ENCODE results near the gene ISG20.
A peak's percentile ranks its signal among the peaks of the same experiment; 100 is the strongest.
"Not testable (repeated sequence)": the region's sequence is repeated elsewhere in the genome, so short reads cannot be mapped to it uniquely, and the experiment has no call there.

ISG20 gene

DNA sequence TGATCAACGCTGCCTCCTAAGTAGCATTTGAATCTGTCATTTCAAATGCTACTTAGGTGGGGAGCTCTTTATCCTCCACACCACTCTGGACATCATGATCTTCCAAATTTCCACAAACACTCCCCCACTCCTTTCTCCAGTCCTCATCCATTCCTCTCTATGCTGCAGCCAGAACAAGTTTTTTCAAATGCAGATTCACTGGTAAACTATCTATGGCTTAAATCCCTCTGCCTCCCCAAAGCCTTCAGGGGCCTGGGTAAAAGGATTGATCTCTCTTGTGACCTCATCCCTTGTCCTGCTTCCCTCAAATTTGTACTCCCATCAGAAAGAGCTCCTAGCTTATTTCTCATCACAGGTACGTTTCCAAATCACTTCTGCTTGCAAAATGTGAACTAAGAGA, 19.0 kb upstream of the ISG20 start:
- no peak for DNase-seq

DNA sequence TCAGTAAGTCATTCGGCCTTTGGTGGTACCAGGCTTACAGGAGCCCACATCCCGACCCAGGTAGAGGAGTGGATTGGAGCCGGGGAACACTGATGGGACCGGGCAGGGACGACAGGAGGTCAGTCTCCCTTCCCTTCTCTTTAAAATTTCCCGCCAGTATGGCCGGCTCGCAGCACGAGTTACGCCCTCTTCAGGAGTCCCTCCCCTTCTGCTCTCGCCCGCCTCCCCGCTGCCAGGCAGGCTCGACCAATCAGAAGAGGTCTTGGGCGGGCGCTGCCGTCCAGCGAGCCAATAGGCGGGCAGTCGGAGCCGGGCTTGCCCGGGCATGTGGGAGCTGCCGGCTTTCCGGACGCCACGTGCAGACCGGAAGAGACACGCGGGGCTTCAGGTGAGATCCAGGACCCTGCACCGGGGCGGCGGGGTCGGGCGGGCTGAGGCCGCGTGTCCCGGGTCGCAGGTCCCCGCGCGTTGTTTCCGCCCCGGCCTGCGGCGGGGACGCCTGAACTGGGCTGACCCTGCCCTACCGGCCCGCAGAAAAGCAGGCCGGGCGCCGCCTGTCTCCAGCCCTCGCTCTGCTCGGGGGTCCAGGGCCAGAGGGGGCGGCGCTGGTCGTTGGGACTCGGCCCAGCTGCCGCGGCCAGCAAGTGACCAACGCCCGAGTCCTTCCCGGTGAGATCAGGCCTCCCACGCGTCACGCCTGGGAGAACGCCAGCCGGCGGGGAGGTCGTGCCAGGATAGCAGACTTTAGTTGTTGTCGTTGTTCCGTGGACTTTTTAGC, 17.6 kb upstream of the ISG20 start, which contains the start of gene AEN:
Gene AEN (plus strand): TSS at position 346 of the 778 bp plus-strand sequence. CDS start 4,870 bp downstream, outside the sequence.
- DNase-seq = peak; percentile 96

DNA sequence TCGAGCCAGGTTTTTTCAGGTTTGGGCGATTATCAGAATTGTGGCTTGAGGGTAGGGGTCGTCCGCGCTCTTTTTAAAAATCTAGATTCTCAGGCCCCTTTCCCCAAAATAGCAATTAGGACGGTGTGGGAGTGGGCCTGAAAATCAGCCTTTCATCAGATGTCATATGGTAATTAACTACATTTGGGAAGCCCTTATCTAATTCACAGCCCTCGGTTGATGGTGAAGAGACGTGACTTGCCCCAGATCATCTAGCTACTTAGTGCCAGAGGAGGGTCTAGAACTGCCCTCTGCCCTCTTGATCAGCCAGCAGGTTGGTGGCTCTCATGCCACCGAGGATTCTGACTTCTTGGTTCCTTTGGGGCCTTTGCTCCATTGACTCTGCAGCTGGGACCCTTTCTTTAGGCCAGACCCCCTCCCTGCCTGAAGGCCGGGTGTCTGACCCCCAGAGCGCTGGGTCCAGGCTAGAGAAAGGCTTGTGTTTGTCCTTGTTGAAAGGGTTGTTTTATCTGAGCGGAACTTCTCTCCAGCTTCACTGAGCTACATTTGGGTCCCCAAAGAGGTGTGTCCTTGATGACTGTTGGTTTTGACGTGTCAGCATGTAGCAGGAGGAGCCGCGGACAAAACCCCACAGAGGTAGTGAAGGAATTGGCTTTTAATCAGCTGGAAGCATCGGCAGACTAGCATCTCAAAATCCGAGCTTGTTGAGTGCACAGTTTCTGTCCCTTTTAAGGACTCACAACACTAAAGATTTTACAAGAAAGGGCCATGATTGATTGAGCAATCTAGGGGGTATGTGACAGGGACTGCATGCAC, 16.8 kb upstream of the ISG20 start:
- DNase-seq = peak; percentile 54

DNA sequence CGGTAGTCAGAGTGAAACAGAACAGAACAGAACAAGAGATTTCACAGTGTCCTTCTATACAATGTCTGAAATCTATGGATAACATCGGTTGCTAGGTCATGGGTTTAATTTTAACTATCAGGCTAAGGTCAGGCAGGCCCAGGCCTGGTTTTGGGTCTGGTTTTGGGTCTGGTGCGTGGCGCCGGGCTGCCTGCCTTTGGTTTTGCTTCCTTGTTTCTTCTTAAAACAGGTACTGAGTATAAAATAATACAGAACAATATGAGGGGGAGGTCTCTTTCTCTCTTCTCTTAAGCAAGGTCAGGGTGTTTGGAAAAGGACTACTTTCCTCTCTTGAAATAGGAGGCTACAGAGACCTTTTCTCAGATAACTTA, 16.2 kb upstream of the ISG20 start:
- DNase-seq = no peak

DNA sequence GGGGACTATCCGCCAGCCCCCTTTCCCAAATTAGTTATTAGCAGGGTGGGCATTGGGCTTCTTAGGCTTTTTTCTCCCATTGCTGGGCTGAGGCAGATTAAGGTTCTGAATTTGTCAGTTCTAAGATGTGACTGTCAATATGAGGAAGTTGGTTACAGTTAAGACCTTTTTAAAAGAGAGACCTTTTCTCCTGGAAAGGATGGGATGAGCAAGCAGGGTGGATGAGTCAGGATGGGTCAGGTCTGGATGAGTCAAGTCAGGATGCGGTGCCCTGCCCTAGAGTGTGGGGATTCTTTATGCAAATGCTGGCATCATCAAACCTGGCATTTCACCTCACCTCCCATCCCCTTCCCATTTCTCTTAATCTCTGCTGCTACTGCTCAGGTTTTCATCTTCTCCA, 15.8 kb upstream of the ISG20 start:
- peak; percentile 85 for DNase-seq

DNA sequence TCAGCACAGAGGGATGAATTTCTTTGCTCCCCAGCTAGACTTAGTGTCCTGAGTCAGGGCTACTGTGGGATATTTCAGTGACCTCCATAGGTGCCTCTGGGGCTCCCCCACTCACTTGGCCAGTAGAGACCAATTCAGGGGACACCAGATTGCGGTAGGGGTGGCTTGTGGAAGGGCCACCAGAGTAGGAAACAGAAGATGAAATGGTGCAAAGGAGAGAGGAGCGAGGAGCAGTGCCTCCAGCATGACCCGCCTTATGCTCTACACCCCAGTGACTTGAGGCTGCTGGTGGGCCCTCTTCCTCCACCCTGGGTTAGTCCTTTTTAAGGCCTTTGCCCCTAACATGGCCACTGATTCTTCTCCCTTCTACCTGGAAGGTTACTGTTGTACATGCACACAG, 15.2 kb upstream of the ISG20 start:
- no peak for DNase-seq

DNA sequence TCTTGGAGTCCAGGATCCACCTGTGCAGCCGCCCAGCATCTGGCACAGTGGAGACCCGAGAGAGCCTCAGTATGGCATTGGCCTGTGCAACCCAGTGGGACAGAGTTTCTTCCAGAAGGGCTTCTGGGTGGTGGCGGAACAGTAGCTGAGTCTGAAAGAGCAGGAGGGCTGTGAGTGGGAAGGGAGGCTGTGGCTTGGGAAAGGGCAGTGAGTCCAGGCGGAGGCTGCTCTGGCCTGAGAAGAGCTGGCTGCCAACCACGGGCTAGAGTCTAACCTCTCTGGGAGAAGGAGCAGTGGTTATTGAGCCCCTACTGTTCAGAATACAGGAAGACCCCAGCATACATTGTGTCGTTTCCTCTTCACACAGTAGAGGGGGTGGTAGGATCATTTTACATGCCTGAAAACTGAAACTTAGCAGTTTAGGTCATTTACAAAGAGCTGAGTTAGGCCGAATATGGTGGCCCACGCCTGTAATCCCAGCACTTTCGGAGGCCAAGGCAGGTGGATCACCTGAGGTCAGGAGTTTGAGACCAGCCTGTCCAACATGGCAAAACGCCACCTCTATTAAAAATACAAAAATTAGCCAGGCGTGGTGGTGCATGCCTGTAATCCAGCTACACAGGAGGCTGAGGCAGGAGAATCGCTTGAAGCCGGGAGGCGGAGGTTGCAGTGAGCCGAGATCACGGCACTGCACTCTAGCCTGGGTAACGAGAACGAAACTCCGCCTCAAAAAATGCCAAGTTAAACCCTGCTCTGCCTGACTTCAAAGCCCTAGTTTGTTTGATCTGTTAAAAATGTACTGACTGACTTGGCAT, 14.5 kb upstream of the ISG20 start:
- peak; percentile 57 for DNase-seq

DNA sequence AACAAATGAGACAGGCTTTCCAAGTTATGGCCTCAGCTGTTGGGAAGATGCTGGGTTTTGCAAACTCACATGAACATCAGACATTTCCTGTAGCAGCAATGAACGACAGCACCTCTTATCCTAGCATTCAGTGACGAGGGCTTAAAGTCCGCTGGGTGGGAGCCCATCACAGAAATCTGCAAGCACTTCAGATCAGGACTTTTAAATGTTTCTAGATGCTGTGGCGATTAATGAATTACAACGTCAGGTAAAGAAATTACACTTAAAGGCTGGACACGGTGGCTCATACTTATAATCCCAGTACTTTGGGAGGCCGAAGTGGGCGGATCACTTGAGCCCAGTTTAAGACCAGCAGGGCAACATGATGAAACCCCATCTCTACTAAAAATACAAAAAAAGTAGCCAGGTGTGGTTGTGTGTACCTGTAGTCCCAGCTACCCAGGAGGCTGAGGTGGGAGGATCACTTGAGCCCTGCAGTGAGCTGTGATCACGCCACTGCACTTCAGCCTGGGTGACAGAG, 13.8 kb upstream of the ISG20 start:
- no peak for DNase-seq

DNA sequence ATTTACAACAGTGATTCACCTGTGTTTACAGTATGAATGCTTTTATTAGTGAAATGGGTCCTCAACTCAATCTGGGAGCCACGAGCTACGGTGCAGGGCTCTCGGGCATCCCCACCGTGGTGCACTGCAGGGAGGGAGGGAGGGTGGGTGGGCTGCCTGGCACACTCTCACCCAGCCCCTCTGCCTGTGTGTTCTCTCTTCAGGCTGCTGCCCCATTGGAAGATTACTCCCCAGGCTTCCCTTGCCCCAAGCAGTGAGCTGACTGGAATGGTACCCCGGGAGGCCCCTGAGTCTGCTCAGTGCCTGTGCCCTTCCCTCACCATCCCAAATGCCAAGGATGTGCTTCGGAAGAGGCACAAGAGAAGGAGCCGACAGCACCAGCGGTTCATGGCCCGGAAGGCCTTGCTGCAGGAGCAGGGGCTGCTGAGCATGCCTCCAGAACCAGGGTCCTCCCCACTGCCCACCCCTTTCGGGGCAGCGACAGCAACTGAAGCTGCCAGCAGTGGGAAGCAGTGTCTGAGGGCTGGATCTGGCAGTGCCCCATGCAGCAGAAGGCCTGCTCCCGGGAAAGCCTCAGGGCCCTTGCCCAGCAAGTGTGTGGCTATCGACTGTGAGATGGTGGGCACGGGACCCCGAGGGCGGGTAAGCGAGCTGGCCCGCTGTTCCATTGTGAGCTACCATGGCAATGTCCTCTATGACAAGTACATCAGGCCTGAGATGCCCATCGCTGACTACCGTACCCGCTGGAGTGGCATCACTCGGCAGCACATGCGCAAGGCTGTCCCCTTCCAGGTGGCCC, 12.7 kb upstream of the ISG20 start:
- no peak for DNase-seq

DNA sequence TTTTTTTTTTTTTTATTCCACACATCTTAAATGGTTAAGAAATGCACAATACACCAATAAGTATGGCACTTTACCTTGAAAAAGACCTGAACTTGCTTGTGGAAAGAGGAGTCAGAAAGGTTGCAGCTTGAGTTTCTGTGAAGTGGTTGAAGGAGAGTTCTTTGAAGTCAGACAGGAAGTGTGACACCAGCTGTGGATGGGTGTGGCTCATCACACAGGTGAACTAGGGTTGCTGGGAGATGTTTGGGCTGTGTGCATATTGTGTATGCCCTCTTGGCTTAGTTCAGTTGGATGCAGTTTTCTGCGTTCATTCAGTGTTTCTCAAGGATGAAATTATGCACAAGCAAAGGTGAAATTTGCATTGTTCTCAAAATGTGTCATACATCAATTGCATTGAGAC, 11.4 kb upstream of the ISG20 start:
- DNase-seq = no peak

DNA sequence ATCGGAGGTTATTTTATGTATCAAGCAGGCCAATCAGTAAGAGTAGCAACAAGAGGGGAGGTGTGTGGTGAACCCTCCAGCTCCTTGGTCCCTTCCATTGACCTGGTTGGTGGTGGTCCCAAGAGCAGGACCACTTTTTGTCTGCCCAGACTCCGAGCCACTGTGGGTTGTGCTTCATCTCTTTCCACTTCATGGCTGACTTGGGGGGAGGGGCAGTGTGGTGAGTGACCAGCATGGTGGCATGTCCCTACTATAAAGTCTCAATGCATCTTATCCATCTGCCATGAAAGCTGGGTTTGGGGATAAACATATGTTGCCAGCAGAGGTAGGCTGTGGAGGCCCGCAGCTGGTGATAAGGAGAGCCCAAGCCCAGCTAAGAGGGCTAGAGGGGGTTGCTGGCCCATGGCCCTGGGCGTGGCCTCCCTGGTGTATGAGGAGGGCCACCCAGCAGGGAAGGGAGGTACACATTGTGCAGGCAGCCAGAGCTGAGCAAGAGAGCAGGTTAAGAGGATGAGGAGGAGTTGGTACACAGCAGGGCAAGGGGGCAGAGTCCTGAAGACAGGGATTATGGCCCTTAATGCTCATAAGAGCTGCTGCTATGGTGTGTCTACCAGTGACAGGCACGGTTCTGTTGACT, 10.7 kb upstream of the ISG20 start:
- no peak for DNase-seq

DNA sequence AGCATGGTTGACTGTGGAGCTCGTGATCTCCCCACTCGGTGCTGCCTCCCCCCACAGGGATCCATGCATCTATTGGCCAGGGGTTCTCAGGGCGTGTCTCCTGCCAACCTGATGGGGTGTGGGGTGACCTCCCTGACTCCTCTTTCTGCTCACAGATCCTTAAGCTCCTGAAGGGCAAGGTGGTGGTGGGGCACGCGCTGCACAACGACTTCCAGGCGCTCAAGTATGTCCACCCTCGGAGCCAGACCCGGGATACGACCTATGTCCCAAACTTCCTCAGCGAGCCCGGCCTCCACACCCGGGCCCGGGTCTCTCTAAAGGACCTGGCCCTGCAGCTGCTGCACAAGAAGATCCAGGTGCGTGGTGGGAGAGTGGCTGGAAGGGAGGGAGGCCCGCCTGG, 9.7 kb upstream of the ISG20 start:
- no peak for DNase-seq

DNA sequence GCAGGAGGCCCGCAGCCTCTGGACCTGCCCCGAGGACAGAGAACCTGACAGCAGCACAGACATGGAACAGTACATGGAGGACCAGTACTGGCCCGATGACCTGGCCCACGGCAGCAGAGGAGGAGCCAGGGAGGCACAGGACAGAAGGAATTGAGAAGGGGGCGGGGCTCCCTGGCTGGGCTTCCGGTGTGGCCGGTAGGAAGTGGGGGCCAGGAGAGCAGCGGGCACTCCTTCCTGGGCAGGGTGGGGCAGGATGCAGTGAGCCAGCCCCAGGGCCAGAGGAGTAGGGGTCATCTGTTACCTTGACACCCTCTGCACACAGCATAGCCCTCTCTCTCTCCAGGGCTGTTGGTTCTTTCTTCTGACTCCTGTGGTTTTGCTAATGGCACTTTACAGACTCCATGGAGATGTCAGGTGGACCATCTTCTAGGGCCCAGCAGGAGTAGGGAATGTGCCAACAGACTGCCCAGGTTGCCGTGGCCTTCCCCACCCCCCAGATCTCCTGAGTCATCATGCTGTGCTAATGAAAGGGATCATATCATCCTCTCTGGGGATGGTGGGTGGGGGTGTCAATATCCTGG, 8.6 kb upstream of the ISG20 start:
- DNase-seq = no peak

DNA sequence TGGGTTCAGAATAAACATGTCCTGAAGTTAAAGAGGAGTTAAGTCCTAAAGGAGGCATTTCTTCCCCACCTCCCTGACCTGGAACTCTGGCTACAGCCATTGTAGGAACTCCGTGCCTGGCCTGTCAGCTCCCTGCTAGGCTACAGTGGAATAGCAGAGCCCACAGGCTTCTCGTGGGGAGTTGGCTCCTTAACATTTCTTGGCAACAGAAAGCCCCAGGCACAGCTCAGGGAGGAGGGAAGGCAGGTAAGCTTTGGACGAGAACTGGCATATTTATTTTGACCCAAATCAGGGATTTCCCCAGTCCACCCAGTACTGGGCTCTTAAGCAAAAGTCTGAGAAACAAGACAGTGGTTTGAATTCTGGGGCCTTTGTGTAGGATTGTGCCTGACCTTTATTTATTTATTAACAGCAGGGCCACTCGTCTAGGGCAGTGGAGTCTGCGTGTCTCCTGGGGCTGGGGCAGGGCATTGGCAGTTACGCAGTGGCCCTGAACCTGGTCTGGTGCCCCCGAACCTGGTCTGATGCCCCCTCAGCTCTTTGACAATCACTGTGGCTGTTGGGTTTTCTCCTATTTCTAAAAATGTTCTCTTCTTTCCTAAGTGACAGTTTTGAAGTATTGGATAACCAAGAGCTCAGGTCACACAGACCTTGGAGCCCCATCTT, 7.9 kb upstream of the ISG20 start:
- no peak for DNase-seq

DNA sequence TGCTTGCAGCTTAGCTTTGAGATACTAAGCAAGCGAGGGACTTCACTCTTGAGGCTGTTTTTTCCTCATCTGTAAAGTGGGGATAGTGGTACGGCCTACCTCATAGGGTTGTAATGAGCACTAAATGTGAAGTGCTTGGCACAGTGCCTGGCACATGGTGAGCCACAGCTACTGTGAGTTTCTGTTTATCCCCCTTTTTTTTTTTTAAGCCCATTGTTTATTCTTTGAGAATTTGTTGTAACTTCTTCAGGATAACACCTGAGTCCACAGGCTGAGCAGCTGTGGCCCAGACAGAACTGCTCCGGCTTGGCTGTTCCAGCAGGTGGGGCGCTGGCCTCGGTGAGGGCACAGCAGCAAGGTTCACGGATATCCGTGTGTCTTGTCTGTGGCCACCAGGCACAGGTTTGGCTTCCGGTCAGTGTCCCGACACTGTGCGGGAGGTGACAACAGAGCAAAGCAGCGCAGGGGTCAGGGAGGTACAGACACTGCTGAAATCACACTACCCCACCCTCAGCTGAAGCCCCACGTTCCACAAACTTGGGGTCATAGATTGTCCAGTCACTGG, 7.3 kb upstream of the ISG20 start:
- no peak for DNase-seq

DNA sequence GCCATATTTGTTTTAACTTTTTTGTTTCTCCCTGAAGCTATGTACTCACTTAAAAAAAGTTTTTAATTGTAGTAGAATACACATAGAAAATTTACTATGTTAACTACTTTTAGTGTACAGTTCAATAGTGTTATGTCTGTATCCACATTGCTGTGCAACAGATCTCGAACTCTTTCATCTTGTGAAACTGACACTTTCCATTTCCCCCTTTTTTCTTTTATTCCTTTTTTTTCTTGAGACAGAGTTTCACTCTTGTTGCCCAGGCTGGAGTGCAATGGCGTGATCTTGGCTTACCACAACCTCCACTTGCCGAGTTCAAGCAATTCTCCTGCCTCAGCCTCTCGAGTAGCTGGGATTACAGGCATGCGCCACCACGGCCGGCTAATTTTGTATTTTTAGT, 6.0 kb upstream of the ISG20 start:
- not testable (repeated sequence) for DNase-seq

DNA sequence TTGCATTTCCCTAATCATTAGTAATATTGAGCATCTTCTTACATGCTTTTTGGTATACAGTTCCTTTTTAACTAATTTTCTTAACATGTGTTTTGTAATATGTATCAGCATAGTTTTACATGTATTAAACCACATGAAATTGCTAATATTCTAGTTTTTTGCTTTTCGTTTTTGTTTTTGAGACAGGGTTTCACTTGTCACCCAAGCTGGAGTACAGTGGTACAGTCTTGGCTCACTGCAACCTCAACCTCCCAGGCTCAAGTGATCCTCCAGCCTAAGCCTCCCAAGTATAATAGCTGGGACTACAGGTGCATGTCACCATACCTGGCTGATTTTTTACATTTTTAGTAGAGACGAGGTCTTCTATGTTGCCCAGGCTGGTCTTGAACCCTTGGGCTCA, 4.4 kb upstream of the ISG20 start:
- no peak for DNase-seq

DNA sequence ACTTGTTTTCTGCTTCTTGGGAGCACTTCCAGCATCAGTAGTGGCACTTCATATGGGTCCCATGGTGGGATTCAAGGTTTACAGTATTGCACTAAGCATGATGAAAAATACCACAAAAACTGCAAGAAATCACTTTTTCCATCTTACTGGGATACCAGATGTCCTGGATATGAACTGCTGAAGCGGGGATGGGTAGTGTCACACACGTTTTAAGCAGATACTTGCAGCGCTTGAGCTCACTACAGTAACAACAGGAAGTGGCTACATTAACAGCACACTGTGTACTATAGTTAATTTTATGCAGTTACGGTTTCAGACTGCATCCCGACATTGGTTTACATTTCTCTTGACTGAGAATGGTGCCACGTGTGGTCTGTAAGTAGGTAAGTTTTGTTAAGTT, 3.5 kb upstream of the ISG20 start:
- no peak for DNase-seq

DNA sequence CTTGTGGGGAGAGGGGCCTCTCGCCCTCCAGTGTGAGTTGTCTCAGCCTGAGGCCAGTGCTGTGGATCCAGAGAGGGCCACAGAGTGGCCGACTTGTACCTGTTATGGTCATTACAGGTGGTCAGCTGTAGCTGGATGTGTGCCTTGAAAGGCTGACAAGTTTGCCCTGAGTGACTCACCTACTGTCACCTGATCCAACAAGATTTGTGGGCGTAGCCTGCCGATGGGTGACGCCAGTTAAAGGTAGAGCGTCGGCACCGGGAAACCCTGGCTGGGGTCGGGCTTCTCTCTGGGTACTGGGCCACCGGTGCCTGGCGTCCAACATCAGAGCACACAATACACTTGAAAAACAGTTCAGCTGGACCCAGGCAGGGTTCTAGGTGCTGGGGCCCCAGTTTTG, 2.8 kb upstream of the ISG20 start:
- DNase-seq = no peak

DNA sequence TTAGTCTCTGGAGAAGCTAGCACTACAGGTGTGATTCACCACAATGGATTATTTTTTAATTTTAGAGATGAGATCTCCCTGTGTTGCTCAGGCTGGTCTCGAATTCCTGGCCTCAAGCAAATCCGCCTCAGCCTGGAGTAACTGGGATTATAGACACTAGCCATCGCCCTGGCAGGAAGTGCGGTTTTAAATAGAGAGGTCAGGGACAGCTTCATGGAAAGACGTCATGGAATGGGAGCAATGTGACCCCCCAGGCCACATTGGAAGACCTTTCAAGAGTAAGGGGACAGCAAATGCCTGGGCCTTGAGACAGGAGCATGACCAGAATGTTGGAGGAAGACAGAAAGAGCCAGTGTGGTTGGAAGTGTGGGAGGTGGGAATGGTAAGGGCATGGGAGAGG, 2.2 kb upstream of the ISG20 start:
- DNase-seq = no peak

DNA sequence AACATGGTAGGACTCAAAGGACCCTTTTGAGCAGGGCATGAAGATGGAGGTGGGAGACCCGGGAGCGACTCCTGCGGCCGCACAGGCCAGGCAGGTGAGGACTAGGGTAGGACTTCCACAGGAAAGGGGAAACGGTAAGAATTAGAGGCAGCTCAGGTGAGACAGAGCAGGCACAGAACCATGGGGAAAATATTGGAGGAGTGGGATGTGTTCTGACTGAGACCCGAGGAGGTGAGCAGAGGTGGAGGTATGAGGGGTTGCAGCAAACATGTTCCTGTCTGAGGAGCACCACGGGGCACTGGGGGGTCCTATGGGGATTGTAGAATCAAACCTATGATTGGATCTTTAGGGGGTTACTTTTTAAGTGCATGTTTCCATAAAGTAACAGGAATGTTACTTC, 1.4 kb upstream of the ISG20 start:
- no peak for DNase-seq
